Thyroid gland (tissue), 4 donors: ENCODE measurements around the gene ZNF620. TPM values are rescaled to one million over a fixed set of nuclear protein-coding genes. Genes with fewer than 3 reads are reported as not detected.

Experiments used
- DNase-seq, 2 donors: peaks; one replicate each; pipeline ENCODE4 v3.0.0-alpha.2; 2019
- H3K27ac ChIP-seq, 3 donors: fragments of 200-600 bp; sonication (generic); 1 replicate in 2 of 3; 2 replicates in 1 of 3; pipeline ENCODE4 v1.5.1; 2016 to 2019; ENCODE audit warnings: mild to moderate bottlenecking in 1 of 3, moderate library complexity in 1 of 3
- H3K27me3 ChIP-seq: fragments of 200-600 bp; sonication (generic); one replicate; pipeline ENCODE4 v1.5.1; 2019
- H3K36me3 ChIP-seq, 2 donors: fragments of 200-600 bp; sonication (generic); one replicate each; pipeline ENCODE4 v1.5.1; 2016 to 2019
- H3K4me1 ChIP-seq, 2 donors: fragments of 200-600 bp; sonication (generic); one replicate each; pipeline ENCODE4 v1.5.1; 2017 to 2019
- H3K4me3 ChIP-seq, 3 donors: fragments of 200-600 bp; sonication (generic); replicated peaks in 1 of 3; 1 replicate in 2 of 3; 2 replicates in 1 of 3; pipeline ENCODE4 v1.5.1; 2016; ENCODE audit warnings: mild to moderate bottlenecking in 1 of 3
- H3K9me3 ChIP-seq: fragments of 200-600 bp; sonication (generic); one replicate; pipeline ENCODE4 v1.5.1; 2017
- CTCF ChIP-seq, 6 experiments: fragments of 200-600 bp in 3 of 6; fragments of 450-650 bp in 3 of 6; sonication (generic) in 3 of 6; IDR thresholded peaks; one replicate each; pipeline ENCODE4 v1.5.1; 2016 to 2019; ENCODE audit warnings: antibody characterized with exemption in 6 of 6, mild to moderate bottlenecking in 2 of 6, inconsistent platforms in 1 of 6, moderate library complexity in 1 of 6
- POLR2A ChIP-seq, 2 donors: fragments of 450-650 bp; IDR thresholded peaks; one replicate each; pipeline ENCODE4 v1.6.1; 2017; ENCODE audit warnings: antibody characterized with exemption in 2 of 2, mild to moderate bottlenecking in 2 of 2, moderate library complexity in 1 of 2
- WGBS, 2 donors: methylation state at CpG; one replicate each; pipeline ENCODE4 v1.1.5; 2017; 5-methylcytosine and 5-hydroxymethylcytosine counted together
- intact Hi-C: fragments of 100-400 bp; cut with DNase I; formaldehyde crosslinking; loops from one replicate; pipeline ENCODE4 v1.15.1; 2023
- total RNA-seq, 4 donors: library from RNA; depleted of rRNA; stranded (reverse); fragments of >200 nt; gene quantifications; one replicate each; pipeline ENCODE4 v1.2.3, GENCODE V29; 2016

ZNF620 gene
- total RNA-seq, 4 donors from 2014 or later, result 5.6 to 8.6 (median 7.0) TPM

- TF ChIP-seq POLR2A (IDR thresholded peaks at IDR 0.05), result no peak
- WGBS, 2 donors, result 78 to 79% methylated on average over 4 of the region's 4 CpGs
- H3K36me3 ChIP-seq, result peaks cover 12 to 15% of the 10 kb centered on the region in 2 donors
Observed at GRCh38 chr3:40468018-40468417, 37.8 kb upstream of the ZNF620 start.

GRCh38 chr3:40470701-40471100 is 35.1 kb upstream of the ZNF620 start:
- H3K27me3 ChIP-seq, result no peaks in the 10 kb centered on the region
- intact Hi-C loops, result no loop called here
- TF ChIP-seq CTCF (IDR thresholded peaks at IDR 0.05) (no peak), POLR2A (IDR thresholded peaks at IDR 0.05) (no peak)
- no peaks in the 10 kb centered on the region for H3K4me1 ChIP-seq
- 94 to 95% methylated on average over 4 of the region's 4 CpGs for WGBS, 2 donors
- no peaks in the 10 kb centered on the region for H3K36me3 ChIP-seq
- DNase-seq, result no peak
- H3K4me3 ChIP-seq, result no peak overlapping the region
- no peaks in the 10 kb centered on the region for H3K9me3 ChIP-seq
- no peak overlapping the region for H3K27ac ChIP-seq

More at GRCh38 chr3:40468018-40468417, 37.8 kb upstream of the ZNF620 start:
- Histone ChIP-seq H3K4me3 (no peak overlapping the region), H3K27me3 (no peaks in the 10 kb centered on the region), H3K27ac (no peak overlapping the region), H3K9me3 (no peaks in the 10 kb centered on the region), H3K4me1 (no peaks in the 10 kb centered on the region)
- DNase-seq, result no peak
- intact Hi-C loops, result loop anchor here (10.0 kb wide), 3 partner anchors 57 to 507 kb away; partner anchors contain the start of gene ZNF621

GRCh38 chr3:40476478-40477470 is 29.1 kb upstream of the ZNF620 start, which contains the start of gene ZNF619:
Gene ZNF619, plus strand, starts transcription at chr3:40477122. Its CDS starts 858 bp downstream, at chr3:40477980.
- 15 to 19% methylated on average over 37 to 38 of the region's 48 CpGs for whole genome bisulfite sequencing, 2 donors
- H3K27ac ChIP-seq, result peak within 1 kb of the TSS in 2 of 3 donors; percentile 48 to 51
- intact Hi-C loops, result no loop called here
- H3K36me3 ChIP-seq, result peaks cover 0 to 2% of the 10 kb centered on the region in 2 donors
- no peaks in the 10 kb centered on the region for H3K27me3 ChIP-seq
- peak; percentile 64 to 71 for DNase-seq
- H3K9me3 ChIP-seq, result no peaks in the 10 kb centered on the region
- TF ChIP-seq CTCF (IDR thresholded peaks at IDR 0.05) (no peak), POLR2A (IDR thresholded peaks at IDR 0.05) (peak in 1 of 2 donors; percentile 13)
- peaks cover 6% of the 10 kb centered on the region in 2 donors for H3K4me1 ChIP-seq
- H3K4me3 ChIP-seq, result peak within 1 kb of the TSS; percentile 83 to 91 (median 84)

- peak overlapping the region; percentile 83 to 91 (median 84) for H3K4me3 ChIP-seq
- H3K36me3 ChIP-seq, result peaks cover under 1 to 10% of the 10 kb centered on the region in 2 donors
- intact Hi-C loops, result no loop called here
- 54 to 59% methylated on average over 4 of the region's 4 CpGs for WGBS, 2 donors
- no peak for DNase-seq
- no peak for TF ChIP-seq POLR2A (IDR thresholded peaks at IDR 0.05)
- TF ChIP-seq CTCF (IDR thresholded peaks at IDR 0.05), result no peak
- no peak overlapping the region for H3K27ac ChIP-seq
- no peaks in the 10 kb centered on the region for H3K9me3 ChIP-seq
- peaks cover 6% of the 10 kb centered on the region in 2 donors for H3K4me1 ChIP-seq
- no peaks in the 10 kb centered on the region for H3K27me3 ChIP-seq
Observed at GRCh38 chr3:40477666-40478065, 28.2 kb upstream of the ZNF620 start.

GRCh38 chr3:40487172-40487571 is 18.7 kb upstream of the ZNF620 start:
- intact Hi-C loops, result no loop called here
- Histone ChIP-seq H3K4me3 (no peak overlapping the region), H3K36me3 (peaks cover 25 to 42% of the 10 kb centered on the region in 2 donors)

More at GRCh38 chr3:40487172-40487571, 18.7 kb upstream of the ZNF620 start:
- 97 to 100% methylated on average over 3 of the region's 3 CpGs for WGBS, 2 donors
- no peaks in the 10 kb centered on the region for H3K9me3 ChIP-seq
- no peak for TF ChIP-seq POLR2A (IDR thresholded peaks at IDR 0.05)
- no peak for TF ChIP-seq CTCF (IDR thresholded peaks at IDR 0.05)
- no peak overlapping the region for H3K27ac ChIP-seq
- no peaks in the 10 kb centered on the region for H3K4me1 ChIP-seq
- H3K27me3 ChIP-seq, result no peaks in the 10 kb centered on the region
- no peak for DNase-seq
